GM21619 (cell line): Measurements from ENCODE around the gene RBM42.
"Not testable (repeated sequence)": the region's sequence is repeated elsewhere in the genome, so short reads cannot be mapped to it uniquely, and the experiment has no call there.

Source experiments
- ATAC-seq: cut with Tn5 transposase; IDR thresholded peaks from one replicate; pipeline ENCODE4 v1.9.1; 2021; ENCODE audit not compliant: unreplicated experiment

Gene RBM42

GRCh38 chr19:35648017-35648961 lies 19.5 kb downstream of the RBM42 start, which contains the start of gene COX6B1:
COX6B1 (plus strand) TSS chr19:35648323; CDS start chr19:35651244, 2,921 bp downstream.
- peak; percentile 53 for ATAC-seq

GRCh38 chr19:35650581-35650980 lies 21.7 kb downstream of the RBM42 start:
- no peak for ATAC-seq

DNA sequence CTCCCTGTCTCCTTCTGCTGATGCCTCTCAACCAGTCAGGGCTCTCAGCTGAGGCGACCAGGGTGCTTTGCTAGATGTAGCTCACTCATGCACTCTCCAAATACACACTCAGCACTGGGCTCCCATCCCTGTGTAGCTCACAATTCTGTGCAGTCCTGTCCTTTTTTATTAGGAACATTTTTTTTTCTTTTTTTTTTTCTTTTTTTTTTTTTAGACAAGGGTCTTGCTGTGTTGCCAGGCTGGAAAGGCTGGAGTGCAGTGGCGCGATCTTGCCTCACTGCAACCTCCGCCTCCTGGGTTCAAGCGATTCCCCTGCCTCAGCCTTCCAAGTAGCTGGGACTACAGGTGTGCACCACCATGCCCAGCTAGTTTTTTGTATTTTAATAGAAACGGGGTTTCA lies 26.0 kb downstream of the RBM42 start:
- ATAC-seq, result not testable (repeated sequence)

- ATAC-seq, result no peak
These were observed 26.8 kb downstream of the RBM42 start for GRCh38 chr19:35655600-35655999.

DNA sequence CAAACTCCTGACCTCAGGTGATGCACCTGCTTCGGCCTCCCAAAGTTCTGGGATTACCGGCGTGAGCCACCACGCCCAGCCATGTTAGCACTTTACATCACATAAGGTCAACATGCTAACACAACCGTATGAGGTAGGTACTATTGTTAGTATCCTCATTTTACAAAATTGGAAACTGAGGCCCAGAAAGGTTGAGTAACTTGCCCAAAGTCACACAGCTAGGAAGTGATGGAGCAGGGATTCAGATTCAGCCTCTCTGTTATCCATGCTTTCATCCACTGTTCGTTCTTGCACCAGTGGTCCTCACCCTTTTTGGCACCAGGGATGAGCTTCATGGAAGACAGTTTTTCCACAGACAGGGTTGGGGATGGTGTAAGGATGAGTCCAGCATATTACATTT lies 27.9 kb downstream of the RBM42 start:
- ATAC-seq, result no peak

GRCh38 chr19:35657904-35658700 lies 29.3 kb downstream of the RBM42 start:
- no peak for ATAC-seq

GRCh38 chr19:35661995-35662340 lies 33.1 kb downstream of the RBM42 start:
- no peak for ATAC-seq

DNA sequence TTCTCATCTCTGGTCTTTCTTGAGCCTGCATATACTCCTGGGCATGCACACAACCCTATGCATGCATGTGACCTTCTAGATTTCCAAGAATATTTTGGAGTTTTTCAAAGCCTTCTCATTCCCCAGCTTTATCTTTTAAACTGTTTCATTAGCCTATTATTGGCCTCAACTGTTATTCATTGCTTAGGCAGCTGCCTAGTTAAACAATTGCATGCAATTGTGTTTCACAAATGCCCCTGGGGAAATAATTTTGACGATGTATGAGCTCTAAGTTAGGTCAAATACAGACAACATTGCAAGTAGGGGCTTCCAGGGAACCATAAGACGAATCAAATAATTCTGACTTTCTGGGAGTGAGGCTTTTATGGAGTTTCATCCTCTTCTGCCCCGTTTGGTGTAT lies 35.1 kb downstream of the RBM42 start:
- ATAC-seq, result no peak

- ATAC-seq, result no peak
These were observed 36.3 kb downstream of the RBM42 start for GRCh38 chr19:35665157-35665556.

- ATAC-seq, result no peak
These were observed 36.8 kb downstream of the RBM42 start for GRCh38 chr19:35665604-35666003.

- ATAC-seq, result no peak
These were observed 37.5 kb downstream of the RBM42 start, which contains the start of gene UPK1A for GRCh38 chr19:35666251-35666913. UPK1A (plus strand) TSS chr19:35666517; CDS start chr19:35666813, 296 bp downstream.

- ATAC-seq, result no peak
These were observed 40.7 kb downstream of the RBM42 start for GRCh38 chr19:35669566-35669965.

GRCh38 chr19:35669974-35670373 lies 41.1 kb downstream of the RBM42 start:
- no peak for ATAC-seq

GRCh38 chr19:35670686-35671085 lies 41.9 kb downstream of the RBM42 start:
- no peak for ATAC-seq

- no peak for ATAC-seq
These were observed 43.0 kb downstream of the RBM42 start for GRCh38 chr19:35671818-35672217.

GRCh38 chr19:35673121-35673804 lies 44.4 kb downstream of the RBM42 start:
- ATAC-seq, result no peak

DNA sequence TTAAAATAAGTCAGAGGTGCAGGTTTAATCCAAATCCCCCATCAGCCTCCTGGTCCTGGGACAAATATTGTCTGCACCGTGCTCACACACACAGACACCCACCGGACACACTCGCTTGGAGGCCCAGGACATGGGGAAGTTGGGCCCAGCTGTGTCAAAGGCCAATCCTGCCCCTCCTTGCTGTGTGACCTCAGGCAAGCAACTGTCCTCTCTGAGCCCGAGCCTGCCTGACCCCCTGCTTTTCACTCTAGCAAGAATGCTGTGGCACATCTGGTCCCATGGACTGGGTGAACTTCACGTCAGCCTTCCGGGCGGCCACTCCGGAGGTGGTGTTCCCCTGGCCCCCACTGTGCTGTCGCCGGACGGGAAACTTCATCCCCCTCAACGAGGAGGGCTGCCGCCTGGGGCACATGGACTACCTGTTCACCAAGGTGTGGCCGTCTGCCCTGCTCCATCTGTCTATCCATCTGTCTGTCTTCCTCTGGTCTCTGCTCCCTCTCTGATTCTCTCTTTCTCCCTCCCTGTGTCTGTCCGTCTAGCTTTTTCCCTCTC lies 46.8 kb downstream of the RBM42 start:
- ATAC-seq, result no peak
